Hepatocyte (in vitro differentiated cells): Measurements from ENCODE around the gene NSRP1.

Experiments used
- CTCF ChIP-seq: fragments of 200-600 bp; sonication (generic); IDR thresholded peaks from 2 replicates; pipeline ENCODE4 v1.5.1; 2016; ENCODE audit warnings: antibody characterized with exemption, mild to moderate bottlenecking; ENCODE audit not compliant: poor library complexity
- EZH2 ChIP-seq: fragments of 200-600 bp; sonication (generic); IDR thresholded peaks from 2 replicates; pipeline ENCODE4 v1.6.1; 2016; ENCODE audit warnings: antibody characterized with exemption, mild to moderate bottlenecking, borderline replicate concordance
- EZH2phosphoT487 ChIP-seq: fragments of 200-600 bp; sonication (generic); IDR thresholded peaks from one replicate; pipeline ENCODE4 v1.6.1; 2018; ENCODE audit warnings: antibody characterized with exemption, mild to moderate bottlenecking, low read depth, moderate library complexity; ENCODE audit not compliant: unreplicated experiment, severe bottlenecking

GRCh38 chr17:30224419-30224960 lies 107.9 kb downstream of the NSRP1 start:
- TF ChIP-seq CTCF (no peak), EZH2phosphoT487 (no peak), EZH2 (no peak)
